HG02970 (cell line): ENCODE results near the gene SARDH.
"Not testable (repeated sequence)": the region's sequence is repeated elsewhere in the genome, so short reads cannot be mapped to it uniquely, and the experiment has no call there.

Source experiments
- ATAC-seq: cut with Tn5 transposase; IDR thresholded peaks from one replicate; pipeline ENCODE4 v1.9.1; 2021; ENCODE audit warnings: mild to moderate bottlenecking, moderate library complexity, moderate number of reproducible peaks; ENCODE audit not compliant: unreplicated experiment, low FRiP score

Gene SARDH

GRCh38 chr9:133775951-133776905, 38.1 kb upstream of the SARDH start:
- ATAC-seq: no peak

GRCh38 chr9:133775291-133775690, 37.1 kb upstream of the SARDH start:
- ATAC-seq: no peak

GRCh38 chr9:133774799-133775198, 36.6 kb upstream of the SARDH start:
- ATAC-seq: no peak

GRCh38 chr9:133773889-133774655, 35.9 kb upstream of the SARDH start:
- ATAC-seq: no peak

- no peak for ATAC-seq
Observed at GRCh38 chr9:133772581-133772980, 34.4 kb upstream of the SARDH start.

GRCh38 chr9:133771486-133772482, 33.6 kb upstream of the SARDH start:
- ATAC-seq: no peak

- ATAC-seq: no peak
Observed at GRCh38 chr9:133770076-133770777, 32.1 kb upstream of the SARDH start.

- ATAC-seq: no peak
Observed at GRCh38 chr9:133769511-133770075, 31.4 kb upstream of the SARDH start.

GRCh38 chr9:133768859-133769510, 30.8 kb upstream of the SARDH start:
- ATAC-seq: no peak

- no peak for ATAC-seq
Observed at GRCh38 chr9:133768371-133768858, 30.3 kb upstream of the SARDH start.

GRCh38 chr9:133767625-133768024, 29.5 kb upstream of the SARDH start:
- ATAC-seq: no peak

- no peak for ATAC-seq
Observed at GRCh38 chr9:133767008-133767407, 28.9 kb upstream of the SARDH start.

- ATAC-seq: not testable (repeated sequence)
Observed at GRCh38 chr9:133766234-133766633, 28.1 kb upstream of the SARDH start.

GRCh38 chr9:133763272-133764183, 25.4 kb upstream of the SARDH start:
- ATAC-seq: no peak

- no peak for ATAC-seq
Observed at GRCh38 chr9:133762488-133763271, 24.5 kb upstream of the SARDH start.

GRCh38 chr9:133761641-133762248, 23.6 kb upstream of the SARDH start:
- no peak for ATAC-seq
